HepG2 (cell line): ENCODE results near the gene UMOD. TPM values are rescaled to one million over a fixed set of nuclear protein-coding genes. Genes with fewer than 3 reads are reported as not detected.
A peak's percentile ranks its signal among the peaks of the same experiment; 100 is the strongest.

Experiments
- CCAR2 ChIP-seq: fragments of 200-400 bp; formaldehyde crosslinking; optimal IDR thresholded peaks from 2 replicates; pipeline ENCODE3; 2018; ENCODE audit warnings: low read depth, mild to moderate bottlenecking, low read length, moderate library complexity
- DPF2 ChIP-seq: sonication (generic); formaldehyde crosslinking; IDR thresholded peaks from 2 replicates; pipeline ENCODE4 v1.4.0; 2020; ENCODE audit warnings: mild to moderate bottlenecking, low read depth, missing genetic modification reagents, borderline replicate concordance
- FOXC1 ChIP-seq: sonication (generic); formaldehyde crosslinking; IDR thresholded peaks from 2 replicates; pipeline ENCODE4 v1.8.0; 2022; ENCODE audit warnings: mild to moderate bottlenecking, missing genetic modification reagents, borderline replicate concordance
- HNF4A ChIP-seq: sonication (generic); formaldehyde crosslinking; IDR thresholded peaks from 2 replicates; pipeline ENCODE4 v1.4.0; 2020; ENCODE audit warnings: missing genetic modification reagents
- KAT2B ChIP-seq: fragments of 150-350 bp; IDR thresholded peaks from 2 replicates; pipeline ENCODE4 v1.6.1; 2014; ENCODE audit warnings: low read depth, low read length, borderline replicate concordance
- POLR2G ChIP-seq: fragments of 200-400 bp; formaldehyde crosslinking; IDR thresholded peaks from 2 replicates; pipeline ENCODE4 v1.6.1; 2018; ENCODE audit warnings: mild to moderate bottlenecking, low read depth, low read length, moderate library complexity
- RCOR2 ChIP-seq: IDR thresholded peaks from 2 replicates; pipeline ENCODE4 v1.6.1; 2016; ENCODE audit warnings: missing biosample characterization, missing genetic modification reagents
- RORA ChIP-seq: sonication (generic); formaldehyde crosslinking; IDR thresholded peaks from 2 replicates; pipeline ENCODE4 v1.5.0; 2020; ENCODE audit warnings: mild to moderate bottlenecking, missing genetic modification reagents, moderate library complexity
- STAG1 ChIP-seq: sonication (generic); formaldehyde crosslinking; IDR thresholded peaks from 2 replicates; pipeline ENCODE4 v1.4.0; 2020; ENCODE audit warnings: missing genetic modification reagents
- ZNF567 ChIP-seq: sonication (generic); formaldehyde crosslinking; IDR thresholded peaks from 2 replicates; pipeline ENCODE4 v1.8.1; 2023; ENCODE audit warnings: mild to moderate bottlenecking, missing genetic modification reagents, borderline replicate concordance
- ZNF619 ChIP-seq: sonication (generic); formaldehyde crosslinking; IDR thresholded peaks from 2 replicates; pipeline ENCODE4 v1.4.0; 2020; ENCODE audit warnings: mild to moderate bottlenecking, missing genetic modification reagents
- ZNF672 ChIP-seq: sonication (generic); formaldehyde crosslinking; IDR thresholded peaks from 2 replicates; pipeline ENCODE4 v1.8.1; 2022; ENCODE audit warnings: missing genetic modification reagents
- ZNF687 ChIP-seq: sonication (generic); formaldehyde crosslinking; IDR thresholded peaks from 2 replicates; pipeline ENCODE4 v1.5.1; 2020; ENCODE audit warnings: mild to moderate bottlenecking, missing genetic modification reagents, moderate library complexity
- polyA plus RNA-seq, 8 experiments: library from polyadenylated mRNA; depleted of rRNA in 3 of 8; stranded (reverse) in 7 of 8; unstranded in 1 of 8; fragments of >200 nt; fragmentation: Illumina TruSeq in 4 of 8; extraction: Trizol in 4 of 8; gene quantifications; 2 replicates each; pipeline versions ENCODE4 v1.2.1 to v1.2.3, GENCODE V29; 2011 to 2016; ENCODE audit warnings: low read depth in 4 of 8, missing spikeins in 1 of 8, mixed read lengths in 1 of 8; ENCODE audit not compliant: insufficient read depth in 1 of 8
- total RNA-seq, 5 experiments: library from RNA; depleted of rRNA; stranded (reverse); fragments of >200 nt; fragmentation: Illumina TruSeq; extraction: Trizol; gene quantifications; 2 replicates each; pipeline ENCODE4 v1.2.3, GENCODE V29; 2016; ENCODE audit warnings: low read depth in 1 of 5
- TF ChIP-seq, protein P1 (sequence below): sonication (generic); formaldehyde crosslinking; IDR thresholded peaks from one replicate; pipeline ENCODE4 v1.5.1; 2020; ENCODE audit warnings: mild to moderate bottlenecking, missing genetic modification reagents; ENCODE audit errors: not compliant biosample characterization
- TF ChIP-seq, protein P2 (sequence below): sonication (generic); formaldehyde crosslinking; IDR thresholded peaks from 2 replicates; pipeline ENCODE4 v1.4.0; 2020; ENCODE audit warnings: missing genetic modification reagents

UMOD gene
- total and polyA plus RNA-seq, 2 of the 13 experiments (the other 11 are each of a cell fraction or from before 2014, with no cell fraction given): not detected

- TF ChIP-seq, protein P1, sequence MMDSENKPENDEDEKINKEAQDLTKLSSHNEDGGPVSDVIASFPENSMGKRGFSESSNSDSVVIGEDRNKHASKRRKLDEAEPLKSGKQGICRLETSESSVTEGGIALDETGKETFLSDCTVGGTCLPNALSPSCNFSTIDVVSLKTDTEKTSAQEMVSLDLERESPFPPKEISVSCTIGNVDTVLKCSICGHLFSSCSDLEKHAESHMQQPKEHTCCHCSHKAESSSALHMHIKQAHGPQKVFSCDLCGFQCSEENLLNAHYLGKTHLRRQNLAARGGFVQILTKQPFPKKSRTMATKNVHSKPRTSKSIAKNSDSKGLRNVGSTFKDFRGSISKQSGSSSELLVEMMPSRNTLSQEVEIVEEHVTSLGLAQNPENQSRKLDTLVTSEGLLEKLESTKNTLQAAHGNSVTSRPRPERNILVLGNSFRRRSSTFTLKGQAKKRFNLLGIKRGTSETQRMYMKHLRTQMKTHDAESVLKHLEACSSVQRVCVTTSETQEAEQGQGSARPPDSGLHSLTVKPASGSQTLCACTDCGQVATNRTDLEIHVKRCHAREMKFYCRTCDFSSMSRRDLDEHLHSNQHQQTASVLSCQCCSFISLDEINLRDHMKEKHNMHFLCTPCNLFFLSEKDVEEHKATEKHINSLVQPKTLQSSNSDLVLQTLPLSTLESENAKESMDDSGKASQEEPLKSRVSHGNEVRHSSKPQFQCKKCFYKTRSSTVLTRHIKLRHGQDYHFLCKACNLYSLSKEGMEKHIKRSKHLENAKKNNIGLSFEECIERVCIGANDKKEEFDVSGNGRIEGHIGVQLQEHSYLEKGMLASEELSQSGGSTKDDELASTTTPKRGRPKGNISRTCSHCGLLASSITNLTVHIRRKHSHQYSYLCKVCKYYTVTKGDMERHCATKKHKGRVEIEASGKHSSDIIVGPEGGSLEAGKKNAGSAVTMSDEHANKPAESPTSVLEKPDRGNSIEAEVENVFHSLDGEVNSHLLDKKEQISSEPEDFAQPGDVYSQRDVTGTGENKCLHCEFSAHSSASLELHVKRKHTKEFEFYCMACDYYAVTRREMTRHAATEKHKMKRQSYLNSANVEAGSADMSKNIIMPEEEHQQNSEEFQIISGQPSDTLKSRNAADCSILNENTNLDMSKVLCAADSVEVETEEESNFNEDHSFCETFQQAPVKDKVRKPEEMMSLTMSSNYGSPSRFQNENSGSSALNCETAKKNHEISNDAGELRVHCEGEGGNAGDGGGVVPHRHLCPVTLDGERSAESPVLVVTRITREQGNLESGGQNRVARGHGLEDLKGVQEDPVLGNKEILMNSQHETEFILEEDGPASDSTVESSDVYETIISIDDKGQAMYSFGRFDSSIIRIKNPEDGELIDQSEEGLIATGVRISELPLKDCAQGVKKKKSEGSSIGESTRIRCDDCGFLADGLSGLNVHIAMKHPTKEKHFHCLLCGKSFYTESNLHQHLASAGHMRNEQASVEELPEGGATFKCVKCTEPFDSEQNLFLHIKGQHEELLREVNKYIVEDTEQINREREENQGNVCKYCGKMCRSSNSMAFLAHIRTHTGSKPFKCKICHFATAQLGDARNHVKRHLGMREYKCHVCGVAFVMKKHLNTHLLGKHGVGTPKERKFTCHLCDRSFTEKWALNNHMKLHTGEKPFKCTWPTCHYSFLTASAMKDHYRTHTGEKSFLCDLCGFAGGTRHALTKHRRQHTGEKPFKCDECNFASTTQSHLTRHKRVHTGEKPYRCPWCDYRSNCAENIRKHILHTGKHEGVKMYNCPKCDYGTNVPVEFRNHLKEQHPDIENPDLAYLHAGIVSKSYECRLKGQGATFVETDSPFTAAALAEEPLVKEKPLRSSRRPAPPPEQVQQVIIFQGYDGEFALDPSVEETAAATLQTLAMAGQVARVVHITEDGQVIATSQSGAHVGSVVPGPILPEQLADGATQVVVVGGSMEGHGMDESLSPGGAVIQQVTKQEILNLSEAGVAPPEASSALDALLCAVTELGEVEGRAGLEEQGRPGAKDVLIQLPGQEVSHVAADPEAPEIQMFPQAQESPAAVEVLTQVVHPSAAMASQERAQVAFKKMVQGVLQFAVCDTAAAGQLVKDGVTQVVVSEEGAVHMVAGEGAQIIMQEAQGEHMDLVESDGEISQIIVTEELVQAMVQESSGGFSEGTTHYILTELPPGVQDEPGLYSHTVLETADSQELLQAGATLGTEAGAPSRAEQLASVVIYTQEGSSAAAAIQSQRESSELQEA: peak; percentile 87
- TF ChIP-seq, protein P2, sequence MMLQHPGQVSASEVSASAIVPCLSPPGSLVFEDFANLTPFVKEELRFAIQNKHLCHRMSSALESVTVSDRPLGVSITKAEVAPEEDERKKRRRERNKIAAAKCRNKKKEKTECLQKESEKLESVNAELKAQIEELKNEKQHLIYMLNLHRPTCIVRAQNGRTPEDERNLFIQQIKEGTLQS (CRISPR knock-in tag): no peak
- TF ChIP-seq KAT2B: peak; percentile 83
- TF ChIP-seq STAG1: peak; percentile 70
- TF ChIP-seq ZNF672 (CRISPR knock-in tag): no peak
- TF ChIP-seq CCAR2: peak; percentile 32
- 0 out of 2 replicates have a peak, but pooled peaks have one; percentile 43 for TF ChIP-seq RCOR2 (CRISPR knock-in tag)
- peak; percentile 98 for TF ChIP-seq FOXC1 (CRISPR knock-in tag)
- no peak for TF ChIP-seq DPF2 (CRISPR knock-in tag)
- no peak for TF ChIP-seq RORA (CRISPR knock-in tag)
- peak; percentile 89 for TF ChIP-seq ZNF687 (CRISPR knock-in tag)
- TF ChIP-seq HNF4A (CRISPR knock-in tag): peak; percentile 93
- peak; percentile 37; the same call in 1 of the 2 replicates for TF ChIP-seq POLR2G
- TF ChIP-seq ZNF567 (CRISPR knock-in tag): peak; percentile 86
- TF ChIP-seq ZNF619 (CRISPR knock-in tag): peak; percentile 60; the same call in 1 of the 2 replicates
These were observed 33.6 kb upstream of the UMOD start (continued) for GRCh38 chr16:20385844-20386832.
